GM12874 (cell line): ENCODE measurements around the gene ENG.

Experiments used
- CTCF ChIP-seq: IDR thresholded peaks from 2 replicates; pipeline ENCODE4 v1.5.1; 2011; ENCODE audit warnings: low read depth, mild to moderate bottlenecking, control low read depth, low read length, moderate library complexity; ENCODE audit not compliant: insufficient read depth

Gene ENG

GRCh38 chr9:127838375-127839078 is 15.9 kb downstream of the ENG start:
- no peak for TF ChIP-seq CTCF

GRCh38 chr9:127837346-127837745 is 17.1 kb downstream of the ENG start:
- TF ChIP-seq CTCF, result no peak

GRCh38 chr9:127835991-127836516 is 18.4 kb downstream of the ENG start:
- no peak for TF ChIP-seq CTCF

DNA sequence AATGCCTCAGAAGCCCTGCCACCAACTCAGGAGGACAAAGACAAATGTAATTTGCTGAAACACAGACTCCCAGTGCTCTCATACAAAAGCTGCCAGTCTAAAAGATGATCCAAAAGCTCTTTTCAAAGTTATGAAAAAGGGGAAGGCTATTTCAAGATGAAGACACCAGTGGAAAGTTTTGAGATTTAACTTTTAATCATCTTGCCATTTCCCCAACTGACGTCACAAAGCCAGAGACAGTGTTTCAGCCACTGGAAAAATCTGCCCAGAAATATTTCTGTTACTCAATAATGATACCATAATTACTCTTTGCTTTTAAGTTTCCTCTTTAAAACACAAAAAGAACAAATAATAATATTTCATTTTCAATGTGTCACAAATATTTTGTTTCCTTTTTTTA is 20.9 kb downstream of the ENG start:
- no peak for TF ChIP-seq CTCF

GRCh38 chr9:127832248-127832647 is 22.2 kb downstream of the ENG start:
- no peak for TF ChIP-seq CTCF

GRCh38 chr9:127829205-127829906 is 25.1 kb downstream of the ENG start:
- TF ChIP-seq CTCF, result no peak

DNA sequence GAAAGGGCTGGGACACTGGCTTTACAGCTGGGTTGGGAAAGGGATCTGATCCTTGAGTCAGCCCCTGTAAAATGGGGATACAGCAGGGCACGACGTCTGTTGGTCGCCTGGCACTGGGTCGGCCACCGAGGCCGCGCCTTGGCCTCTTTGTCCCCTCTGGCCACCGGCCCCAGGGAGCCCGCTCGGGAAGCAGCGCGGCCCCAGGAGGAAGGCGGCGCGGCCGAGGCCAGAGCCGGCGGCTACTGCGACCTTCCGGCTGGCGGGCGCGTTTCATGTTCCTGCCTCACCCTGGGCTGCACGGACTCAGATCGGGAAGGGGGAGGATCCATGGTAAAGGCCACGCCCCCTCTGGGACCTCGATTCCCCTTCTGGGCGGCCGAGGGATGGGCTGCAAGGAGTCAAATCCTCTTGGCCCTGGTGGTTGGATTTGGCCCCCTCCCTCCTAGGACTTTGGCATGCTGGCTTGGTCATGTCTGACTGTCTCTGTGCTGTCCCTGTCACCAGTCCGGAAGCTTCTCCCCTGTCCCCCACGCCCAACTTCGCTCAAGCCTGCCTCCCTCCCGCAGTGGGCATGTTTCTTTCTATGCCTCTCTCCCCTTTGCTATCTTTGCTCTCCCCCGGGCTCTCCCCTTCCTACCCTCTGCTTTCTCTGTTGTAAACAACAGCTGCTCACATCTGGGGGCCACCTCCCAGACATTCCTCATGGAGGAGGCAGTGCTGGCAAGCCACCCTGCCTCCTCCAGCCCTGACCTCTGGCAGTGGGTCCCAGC is 26.0 kb downstream of the ENG start:
- no peak for TF ChIP-seq CTCF
